ENCODE results near the gene CTBP2.
"Not testable (repeated sequence)": the region's sequence is repeated elsewhere in the genome, so short reads cannot be mapped to it uniquely, and the experiment has no call there.

The CTBP2 gene

DNA sequence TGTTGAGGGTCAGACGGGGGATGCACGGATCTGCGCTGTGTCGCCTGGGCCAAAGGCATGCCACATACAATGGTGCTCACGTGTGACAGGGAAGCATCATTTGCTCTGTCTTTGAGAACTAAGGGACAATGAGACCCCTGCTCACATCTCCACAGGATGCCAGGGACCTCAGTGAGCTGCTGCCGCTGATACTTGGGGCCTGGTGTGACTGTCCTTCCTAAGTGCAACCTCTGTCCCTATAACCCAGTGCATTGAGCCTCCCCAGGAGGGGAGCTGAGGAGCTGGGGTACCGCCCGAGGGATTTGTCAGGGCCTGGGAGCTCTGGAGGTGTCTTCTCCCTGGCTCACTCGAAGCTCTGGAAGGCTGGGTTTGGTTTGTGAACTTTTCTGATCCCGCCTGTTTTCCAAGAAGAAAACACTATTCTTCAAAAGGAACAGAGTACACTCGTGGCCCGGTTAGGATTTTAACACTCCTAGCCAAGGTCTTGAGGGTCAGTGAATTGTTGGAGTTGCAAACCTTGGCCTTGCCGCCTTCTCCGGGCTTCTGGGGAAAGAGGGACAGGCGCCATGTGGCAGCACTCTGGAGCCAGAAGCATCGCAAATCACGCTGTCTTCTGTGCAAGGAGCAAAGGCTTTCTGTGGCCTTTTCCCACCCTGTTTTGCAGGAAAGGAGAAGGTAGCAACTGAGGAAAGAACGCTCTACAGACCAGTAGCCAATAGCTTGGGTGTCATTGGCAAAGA lies 26.2 kb upstream of the CTBP2 start:
- DNase-seq (ENCODE audit: low spot score): no peak

DNA sequence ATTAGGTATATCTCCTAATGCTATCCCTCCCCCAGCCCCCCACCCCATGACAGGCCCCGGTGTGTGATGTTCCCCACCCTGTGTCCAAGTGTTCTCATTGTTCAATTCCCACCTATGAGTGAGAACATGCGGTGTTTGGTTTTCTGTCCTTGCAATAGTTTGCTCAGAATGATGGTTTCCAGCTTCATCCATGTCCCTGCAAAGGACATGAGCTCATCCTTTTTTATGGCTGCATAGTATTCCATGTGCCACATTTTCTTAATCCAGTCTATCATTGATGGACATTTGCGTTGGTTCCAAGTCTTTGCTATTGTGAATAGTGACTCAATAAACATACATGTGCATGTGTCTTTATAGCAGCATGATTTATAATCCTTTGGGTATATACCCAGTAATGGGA lies 18.7 kb upstream of the CTBP2 start:
- DNase-seq (ENCODE audit: low spot score): not testable (repeated sequence)

DNA sequence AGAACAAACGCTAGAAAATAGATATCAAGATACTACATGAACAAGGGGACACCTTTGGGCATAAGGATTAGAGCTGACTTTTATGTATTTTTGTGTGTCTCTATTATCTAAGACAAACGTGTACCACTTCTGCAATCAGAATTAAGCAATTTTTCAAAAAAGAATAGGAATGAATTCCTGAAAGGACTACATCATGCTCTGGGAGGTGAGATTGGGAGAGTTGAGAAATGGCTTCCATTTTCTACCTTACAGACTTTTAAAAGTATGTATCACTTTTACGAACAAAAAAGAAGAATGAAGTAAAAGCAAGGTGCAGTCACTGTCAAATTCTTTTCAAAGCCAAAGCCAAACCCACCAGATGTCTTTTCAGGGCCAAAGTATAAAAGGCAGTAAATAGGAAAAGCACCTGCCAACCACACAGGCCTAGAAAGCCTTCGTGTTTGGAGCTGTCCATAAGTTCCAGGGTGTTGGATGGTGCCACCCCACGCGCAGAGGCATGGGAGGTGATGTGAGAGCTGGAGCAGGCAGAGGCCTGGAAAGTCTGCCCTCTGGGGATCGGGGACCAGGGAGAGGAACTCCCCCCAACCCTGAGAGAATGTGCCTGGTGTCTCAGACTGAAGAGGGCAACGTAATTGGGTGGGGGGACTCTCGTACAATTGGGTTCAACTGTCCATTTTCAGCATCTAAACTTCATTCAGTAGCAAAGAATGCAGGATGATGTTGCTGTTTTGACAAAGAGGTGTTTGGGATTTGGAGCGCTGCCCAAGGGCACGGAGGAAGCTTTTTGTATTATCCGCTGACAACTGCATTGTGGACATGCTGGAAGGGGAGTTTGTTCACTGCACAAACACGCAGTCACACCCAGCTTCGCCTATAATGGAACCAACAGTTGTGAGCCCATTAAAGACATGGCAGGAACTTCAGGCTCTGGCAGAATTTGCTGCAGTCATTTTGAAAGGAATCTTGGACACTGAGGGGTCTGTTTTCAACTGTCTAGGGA lies 17.6 kb upstream of the CTBP2 start:
- DNase-seq (ENCODE audit: low spot score): no peak

DNA sequence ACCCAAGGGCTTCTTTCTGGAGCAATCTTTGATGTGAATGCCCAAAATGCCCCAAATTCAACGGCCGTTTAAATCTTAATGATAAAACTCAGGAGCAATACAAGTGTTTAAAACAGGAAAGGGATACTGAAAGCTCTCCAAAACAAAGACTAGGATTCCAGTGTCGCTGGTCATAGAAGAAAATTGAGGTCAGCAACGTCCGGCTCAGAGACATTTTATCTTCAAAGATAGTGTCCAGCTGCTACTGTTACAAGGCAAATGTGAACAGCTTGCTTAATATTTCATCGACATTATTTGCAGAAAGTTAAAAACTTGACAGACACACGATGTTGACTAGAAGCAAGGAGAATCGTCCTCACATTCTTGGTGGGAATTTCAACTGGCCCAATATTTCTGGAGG lies 15.4 kb upstream of the CTBP2 start:
- DNase-seq (ENCODE audit: low spot score): no peak

DNA sequence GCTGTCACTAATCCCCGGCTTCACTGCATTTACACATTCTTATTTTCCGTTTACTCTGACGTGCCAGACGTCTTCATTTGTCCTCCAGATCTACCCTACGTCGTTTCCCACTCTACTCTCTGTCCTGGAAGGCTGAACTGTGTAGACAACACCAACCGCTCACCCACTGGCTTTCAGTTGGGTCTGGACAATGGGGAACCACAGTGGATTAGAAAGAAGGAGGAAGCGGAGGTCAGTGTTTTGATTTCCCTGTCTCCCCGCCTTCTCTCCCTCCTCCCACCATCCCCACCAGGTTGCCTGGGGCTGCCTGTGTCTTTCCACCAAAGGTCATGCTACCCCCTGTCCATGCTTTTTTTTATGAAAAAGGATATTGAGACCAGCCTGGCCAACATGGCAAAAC lies 14.0 kb upstream of the CTBP2 start:
- no peak for DNase-seq (ENCODE audit: low spot score)

DNA sequence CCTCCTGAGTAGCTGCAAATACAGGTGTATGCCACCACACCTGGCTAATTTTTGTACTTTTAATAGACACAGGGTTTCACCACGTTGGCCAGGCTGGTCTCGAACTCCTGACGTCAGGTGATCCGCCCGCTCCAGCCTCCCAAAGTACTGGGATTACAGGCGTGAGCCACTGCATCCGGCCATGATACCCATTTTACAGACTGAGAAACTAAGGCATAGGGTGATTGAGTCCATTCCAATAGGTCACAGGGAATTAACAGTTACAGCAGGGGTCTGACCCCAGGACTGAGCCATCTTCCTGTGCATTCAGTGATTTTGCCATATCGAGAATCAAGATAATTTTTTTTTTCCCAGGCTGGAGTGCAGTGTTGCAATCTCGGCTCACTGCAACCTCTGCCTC lies 12.3 kb upstream of the CTBP2 start:
- DNase-seq (ENCODE audit: low spot score): no peak

DNA sequence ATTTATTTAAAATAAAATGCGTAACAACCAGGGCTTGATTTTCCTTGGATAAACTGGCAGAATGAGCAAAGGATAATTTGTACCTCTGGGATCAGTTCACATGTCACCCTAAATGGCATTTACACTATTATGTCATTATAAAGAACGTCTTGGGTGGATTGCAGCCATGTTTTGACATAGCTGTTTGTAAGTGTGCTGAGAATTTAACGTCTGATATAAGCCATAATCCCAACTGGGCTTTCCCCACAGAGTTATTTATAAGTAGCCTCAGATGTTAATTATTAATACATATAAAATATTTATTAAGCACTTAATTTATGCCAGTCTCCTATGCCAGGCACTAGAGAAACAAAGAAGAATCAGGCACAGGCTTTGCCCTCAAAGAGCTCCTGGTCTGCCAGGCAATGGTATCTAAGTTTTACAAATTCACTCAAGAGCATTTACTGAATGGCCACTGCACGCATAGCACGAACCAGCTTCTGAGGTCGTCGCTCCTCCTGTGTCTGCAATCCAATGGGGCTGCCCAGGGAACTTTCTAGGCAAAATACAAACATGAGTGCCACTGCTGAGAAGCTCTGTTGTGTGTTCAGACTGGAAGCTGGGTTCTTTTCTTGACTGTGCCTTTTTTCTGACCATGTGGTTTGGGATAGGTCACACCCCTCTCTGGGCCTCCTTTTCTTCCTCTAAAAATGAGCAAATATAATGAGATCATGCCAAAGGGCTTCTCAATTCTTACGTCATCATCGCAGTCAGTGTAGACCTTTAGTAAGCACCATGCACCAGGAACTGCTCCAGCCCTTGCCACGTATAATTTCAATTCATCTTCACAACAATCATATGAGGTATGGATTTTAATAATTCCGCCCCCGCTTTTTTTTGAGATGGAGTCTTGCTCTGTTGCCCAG lies 11.3 kb upstream of the CTBP2 start:
- no peak for DNase-seq (ENCODE audit: low spot score)

DNA sequence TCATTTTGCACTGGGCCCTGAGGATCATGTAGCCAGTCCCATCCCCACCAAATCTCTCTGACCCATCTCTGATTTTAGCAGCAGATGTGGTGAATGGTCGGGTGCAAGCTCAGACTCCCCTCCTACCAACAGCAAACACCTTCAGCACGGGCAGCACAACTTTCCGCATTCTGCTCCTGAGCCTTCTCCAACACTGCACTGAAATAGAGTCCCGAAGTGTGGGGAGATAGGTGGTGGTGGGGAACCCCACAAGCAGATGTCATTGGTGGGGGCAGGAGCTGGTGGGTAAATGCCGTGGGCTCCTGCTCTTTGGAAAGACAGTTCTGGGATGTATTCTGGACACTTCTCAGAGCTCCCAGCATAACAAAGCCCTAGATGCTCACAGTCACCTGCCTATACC lies 9.6 kb upstream of the CTBP2 start:
- DNase-seq (ENCODE audit: low spot score): no peak

DNA sequence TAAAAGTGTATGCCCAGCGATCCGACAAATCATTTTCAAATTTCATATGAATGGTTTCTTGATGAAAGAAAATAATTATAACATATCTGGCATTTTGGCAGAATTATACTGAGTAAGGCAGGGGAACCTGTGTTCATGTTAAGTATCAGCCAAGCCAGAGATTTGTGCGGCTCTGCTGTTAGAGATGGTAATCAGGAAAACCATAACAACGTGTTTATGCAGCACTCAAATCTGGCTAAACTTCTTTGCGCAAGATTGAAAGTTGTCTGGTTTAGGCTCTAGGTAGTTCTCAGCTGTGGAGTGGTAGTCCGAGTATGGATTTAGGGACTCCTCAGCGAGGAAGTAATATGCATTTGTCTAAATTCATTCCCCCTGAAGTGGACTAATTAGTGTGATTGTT lies 8.9 kb upstream of the CTBP2 start:
- DNase-seq (ENCODE audit: low spot score): no peak

DNA sequence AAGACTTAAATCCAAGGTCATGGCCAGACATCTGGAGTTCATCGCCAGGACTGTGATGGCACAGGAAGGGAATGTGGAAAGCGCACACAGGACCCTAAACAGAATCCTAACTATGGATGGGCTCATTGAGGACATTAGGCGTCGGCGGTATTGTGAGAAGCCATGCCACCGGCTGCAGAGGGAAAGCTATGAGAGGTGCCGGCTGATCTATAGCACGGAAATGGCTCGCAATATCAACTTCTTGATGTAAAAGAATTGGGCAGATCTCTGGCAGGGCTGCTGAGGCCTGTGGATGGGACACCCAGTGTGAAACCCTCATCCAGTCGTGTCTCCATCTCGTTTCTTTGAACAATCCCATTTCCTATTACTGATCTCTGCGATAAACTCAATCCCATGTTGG lies 6.3 kb upstream of the CTBP2 start:
- DNase-seq (ENCODE audit: low spot score): no peak

DNA sequence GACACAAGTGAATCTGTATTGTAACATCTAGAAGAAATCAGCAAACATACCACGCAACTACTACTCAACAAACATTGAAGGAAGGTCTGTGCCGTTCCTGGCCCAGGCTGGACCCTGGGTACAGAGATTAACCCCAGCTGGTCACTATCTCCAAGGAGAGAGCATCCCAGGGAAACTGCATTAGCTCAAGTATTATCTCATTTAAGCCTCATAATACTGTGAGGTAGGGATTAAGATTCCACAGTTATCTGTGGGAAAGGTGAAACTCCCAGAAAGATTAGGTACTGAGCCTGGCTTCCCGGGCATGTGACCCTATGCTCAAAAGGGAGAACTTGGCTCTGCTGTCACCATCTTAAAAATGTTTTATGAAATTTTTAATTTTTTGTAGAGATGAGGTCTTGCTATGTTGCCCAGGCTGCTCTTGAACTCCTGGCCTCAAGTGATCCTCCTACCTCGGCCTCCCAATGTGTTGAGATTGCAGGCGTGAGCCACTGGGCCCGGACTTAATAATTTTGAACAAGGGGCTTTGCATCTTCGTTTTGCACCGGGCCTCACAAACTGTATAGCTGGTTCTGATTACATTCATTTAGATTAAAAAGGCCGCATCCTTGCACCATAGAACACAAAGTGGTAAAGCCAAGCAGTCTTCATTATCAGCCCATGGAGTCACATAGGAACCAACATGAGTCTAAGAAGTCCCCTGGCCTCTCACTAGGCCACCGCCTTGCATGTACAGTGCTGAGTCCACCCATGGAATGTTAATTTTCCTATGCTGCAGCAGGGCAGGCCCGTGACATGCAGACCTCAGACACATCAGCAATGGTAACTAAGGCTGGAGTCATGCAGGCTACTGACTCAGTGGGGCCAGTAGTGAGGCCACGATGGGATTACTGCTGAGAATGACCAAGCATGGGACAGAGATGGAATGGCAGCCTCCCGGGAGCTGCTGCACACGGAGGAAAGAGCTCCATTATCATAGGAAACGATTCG lies 5.5 kb upstream of the CTBP2 start:
- no peak for DNase-seq (ENCODE audit: low spot score)

DNA sequence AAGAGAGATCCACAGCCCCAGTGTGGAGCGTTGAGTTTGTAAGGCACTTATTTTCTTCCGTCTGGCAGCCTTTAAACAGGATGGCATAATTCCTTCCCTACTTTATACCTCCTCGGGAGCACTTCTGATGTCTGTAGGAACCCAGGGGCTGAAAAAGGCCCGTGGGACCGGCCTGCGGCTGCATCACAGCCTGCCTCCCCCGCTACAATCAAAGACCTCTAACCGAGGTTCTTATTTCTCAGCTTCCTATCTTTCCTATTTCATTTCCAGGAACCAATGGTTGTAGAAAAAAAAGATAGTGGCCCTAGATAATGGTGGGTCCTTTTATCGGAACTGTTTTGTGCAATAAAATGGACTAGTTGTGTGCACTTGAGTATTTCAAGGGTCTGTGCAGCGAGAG lies 4.1 kb upstream of the CTBP2 start:
- no peak for DNase-seq (ENCODE audit: low spot score)

DNA sequence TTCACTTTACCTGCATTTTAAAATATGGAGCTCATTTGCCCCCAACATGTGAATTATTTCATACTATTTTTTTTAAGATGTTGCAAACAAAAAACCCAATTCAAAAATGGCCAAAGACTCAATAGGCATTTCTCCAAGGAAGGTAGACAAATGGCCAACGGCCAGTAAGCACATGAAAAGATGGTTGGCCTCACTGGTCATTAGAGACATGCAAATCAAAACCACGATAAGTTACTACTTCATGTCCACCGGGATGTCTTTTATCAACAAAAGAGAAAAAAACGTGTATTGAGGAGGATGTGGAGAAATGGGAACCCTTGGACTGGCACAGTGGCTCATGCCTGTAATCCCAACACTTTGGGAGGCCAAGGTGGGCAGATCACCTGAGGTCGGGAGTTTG lies 3.4 kb upstream of the CTBP2 start:
- DNase-seq (ENCODE audit: low spot score): no peak

DNA sequence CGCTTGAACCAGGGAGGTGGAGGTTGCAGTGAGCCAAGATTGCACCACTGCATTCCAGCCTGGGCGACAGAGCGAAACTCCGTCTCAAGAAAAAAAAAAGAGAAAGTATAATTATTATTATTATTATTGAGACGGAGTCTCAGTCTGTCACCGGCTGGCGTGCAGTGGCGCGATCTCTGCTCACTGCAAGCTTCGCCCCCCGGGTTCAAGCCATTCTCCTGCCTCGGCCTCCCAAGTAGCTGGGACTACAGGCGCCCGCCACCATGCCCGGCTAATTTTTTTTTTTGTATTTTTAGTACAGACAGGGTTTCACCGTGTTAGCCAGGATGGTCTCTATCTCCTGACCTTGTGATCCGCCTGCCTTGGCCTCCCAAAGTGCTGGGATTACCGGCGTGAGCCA lies 2.9 kb upstream of the CTBP2 start:
- not testable (repeated sequence) for DNase-seq (ENCODE audit: low spot score)

DNA sequence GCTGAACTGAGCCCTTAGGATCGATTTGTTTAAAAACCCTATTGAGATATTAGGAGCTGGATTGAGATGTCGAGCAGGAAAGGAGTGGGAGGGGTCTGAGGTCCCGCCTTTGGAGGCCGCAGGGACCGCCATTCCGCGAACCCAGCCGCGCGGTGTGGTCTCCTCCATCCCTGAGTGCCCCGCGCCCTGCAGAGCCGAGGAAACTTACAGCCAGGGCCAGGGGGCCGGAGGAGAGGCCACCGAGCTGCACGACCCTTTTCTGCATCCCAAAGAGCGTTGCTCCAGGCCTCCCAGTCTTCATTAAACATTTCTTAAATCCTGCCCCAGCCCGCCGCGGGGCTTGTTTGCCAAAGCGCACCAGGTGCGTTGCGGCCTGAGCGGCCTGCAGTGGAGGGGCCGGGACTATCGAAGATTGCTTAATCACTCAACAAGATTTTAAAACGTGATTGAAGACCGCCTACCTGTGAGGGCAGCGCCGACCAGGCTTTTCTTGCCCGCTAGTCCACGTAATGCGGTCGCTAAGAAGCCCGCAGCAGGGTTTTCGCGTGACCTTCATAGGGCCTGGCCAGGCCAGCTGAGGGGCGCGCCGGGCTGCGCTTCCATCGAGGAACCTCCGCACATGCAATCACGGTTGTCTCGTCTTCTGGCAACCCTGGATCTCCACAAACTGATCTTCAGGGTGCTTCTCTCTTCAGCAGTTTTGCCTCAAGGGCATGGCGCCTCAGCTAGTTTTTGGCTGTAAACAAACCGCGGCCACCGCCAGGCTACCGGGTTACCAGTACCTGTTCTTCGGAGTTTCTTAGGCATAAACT lies 2.0 kb upstream of the CTBP2 start:
- no peak for DNase-seq (ENCODE audit: low spot score)

DNA sequence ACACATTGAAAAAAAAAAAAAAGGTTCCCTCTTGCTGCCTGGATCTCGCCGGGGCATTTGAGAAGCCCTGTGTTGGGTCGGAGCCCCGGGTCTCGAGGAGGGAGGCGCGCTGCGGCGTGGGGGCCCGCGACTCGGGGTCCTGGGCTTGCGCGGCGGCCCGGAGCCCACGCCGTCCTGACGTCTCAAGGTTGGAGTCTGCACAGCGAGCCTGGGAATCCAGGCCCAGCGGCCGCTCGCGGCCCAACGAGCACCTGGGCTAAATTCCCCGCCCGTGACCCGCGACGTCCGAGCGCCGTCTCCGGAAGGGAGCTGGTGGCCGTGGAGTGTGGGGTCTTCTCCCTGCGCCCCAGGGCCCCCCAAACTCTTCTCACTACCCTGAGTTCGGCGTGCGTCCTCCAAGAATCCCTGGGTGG lies 1.4 kb upstream of the CTBP2 start:
- no peak for DNase-seq (ENCODE audit: low spot score)

DNA sequence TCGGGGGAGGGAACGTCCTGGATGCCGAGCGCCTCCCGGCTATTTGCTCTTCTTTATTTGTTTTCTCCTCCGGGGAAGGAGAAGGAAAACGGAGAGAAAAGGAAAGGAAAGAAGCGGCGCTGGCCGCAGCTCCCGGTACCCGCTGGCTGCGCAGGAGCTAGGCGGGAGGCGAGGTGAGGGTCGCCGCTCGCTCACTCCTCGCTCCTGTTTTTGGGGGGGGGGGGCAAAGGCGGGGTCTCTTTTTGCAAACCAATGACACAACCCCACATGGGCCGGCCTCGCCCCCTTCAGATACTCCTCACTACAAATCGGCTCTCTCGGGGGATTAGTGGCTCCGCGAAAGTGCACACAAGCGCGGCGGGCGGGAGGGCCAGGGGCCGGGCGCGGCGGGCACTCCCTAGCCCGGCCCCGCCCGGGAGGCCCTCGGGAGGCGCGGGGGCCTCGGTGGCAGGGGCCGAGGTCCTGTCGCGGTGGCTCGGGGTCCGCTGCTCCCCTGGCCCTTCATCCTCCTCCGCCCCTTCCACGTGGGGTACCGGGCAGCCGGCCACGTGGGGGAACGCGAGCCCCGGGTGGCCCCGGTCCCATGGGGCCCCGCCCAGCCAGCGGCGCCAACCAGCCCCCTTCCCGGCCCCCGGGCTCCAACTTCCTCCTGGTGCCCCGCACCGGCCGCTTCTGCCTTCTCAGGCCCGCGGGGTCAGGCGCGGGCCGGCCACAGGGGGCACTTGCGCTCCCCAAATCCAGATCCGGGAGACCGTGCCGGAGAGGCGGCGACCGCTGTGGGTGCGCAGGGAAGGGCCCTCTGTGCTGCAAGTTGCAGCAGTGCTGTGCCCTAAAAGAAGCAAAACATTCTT lies 718 bp upstream of the CTBP2 start:
- DNase-seq (ENCODE audit: low spot score): peak; percentile 86

DNA sequence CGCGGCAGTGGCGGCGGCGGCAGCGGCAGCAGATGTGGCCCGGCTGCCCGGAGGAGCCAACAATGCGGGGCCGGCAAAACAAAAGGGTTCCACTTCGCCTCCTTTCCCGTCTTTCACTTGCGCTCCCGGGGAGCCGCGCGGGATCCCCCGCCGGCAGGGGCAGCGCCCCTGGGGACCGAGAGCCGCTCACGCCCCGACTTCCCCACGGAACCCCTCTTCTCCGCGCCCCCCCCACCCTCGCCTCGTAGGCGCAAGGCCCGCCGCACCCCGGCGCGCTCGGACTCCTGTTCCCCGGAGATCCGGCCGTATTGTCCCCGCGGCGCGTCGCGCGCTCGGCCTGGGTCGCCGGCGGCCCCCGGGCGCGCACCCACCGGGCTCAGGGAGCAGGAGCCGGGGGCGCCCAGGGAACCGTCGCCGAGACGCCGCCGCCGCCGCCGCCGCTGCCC lies 854 bp downstream of the CTBP2 start:
- DNase-seq (ENCODE audit: low spot score): no peak
